ENCODE results near the gene TAGLN. TPM values are rescaled to one million over a fixed set of nuclear protein-coding genes. Genes with fewer than 3 reads are reported as not detected.

TAGLN gene
- total RNA-seq, 2 donors from 2014 or later, result 124 to 372 TPM

DNA sequence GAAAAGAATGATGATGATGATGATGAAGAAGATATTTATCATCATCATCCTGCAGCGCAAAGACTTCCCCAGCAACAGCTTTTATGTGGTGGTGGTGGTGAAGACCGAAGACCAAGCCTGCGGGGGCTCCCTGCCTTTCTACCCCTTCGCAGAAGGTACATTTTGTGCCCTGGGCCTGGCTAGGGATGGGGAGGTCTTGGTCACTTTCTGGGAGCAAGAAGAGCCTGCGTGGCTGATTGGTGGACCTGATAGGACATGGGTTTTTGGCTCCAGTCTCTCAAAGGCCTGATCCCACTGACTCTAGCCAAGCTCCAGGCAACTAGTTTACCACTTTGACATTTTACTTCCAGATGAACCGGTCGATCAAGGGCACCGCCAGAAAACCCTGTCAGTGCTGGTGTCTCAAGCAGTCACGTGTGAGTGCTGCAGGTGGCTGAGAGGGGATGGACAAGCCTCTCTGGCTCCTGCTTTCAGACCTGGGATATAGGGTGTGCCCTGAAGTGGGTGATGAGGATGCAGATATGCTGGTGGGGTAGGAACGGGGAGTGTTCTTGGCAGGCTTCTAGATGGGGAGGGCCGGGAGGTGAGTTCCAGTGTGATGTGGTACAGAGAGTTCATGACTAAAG is 15.3 kb upstream of the TAGLN start:
- intact Hi-C loops (cut with DNase I), result no loop called here
- 62 to 67% methylated on average over 9 to 11 of the region's 11 CpGs for WGBS, 2 donors
- TF ChIP-seq POLR2A (IDR thresholded peaks at IDR 0.05), result no peak
- TF ChIP-seq, protein P1, sequence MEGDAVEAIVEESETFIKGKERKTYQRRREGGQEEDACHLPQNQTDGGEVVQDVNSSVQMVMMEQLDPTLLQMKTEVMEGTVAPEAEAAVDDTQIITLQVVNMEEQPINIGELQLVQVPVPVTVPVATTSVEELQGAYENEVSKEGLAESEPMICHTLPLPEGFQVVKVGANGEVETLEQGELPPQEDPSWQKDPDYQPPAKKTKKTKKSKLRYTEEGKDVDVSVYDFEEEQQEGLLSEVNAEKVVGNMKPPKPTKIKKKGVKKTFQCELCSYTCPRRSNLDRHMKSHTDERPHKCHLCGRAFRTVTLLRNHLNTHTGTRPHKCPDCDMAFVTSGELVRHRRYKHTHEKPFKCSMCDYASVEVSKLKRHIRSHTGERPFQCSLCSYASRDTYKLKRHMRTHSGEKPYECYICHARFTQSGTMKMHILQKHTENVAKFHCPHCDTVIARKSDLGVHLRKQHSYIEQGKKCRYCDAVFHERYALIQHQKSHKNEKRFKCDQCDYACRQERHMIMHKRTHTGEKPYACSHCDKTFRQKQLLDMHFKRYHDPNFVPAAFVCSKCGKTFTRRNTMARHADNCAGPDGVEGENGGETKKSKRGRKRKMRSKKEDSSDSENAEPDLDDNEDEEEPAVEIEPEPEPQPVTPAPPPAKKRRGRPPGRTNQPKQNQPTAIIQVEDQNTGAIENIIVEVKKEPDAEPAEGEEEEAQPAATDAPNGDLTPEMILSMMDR (IDR thresholded peaks at IDR 0.05), result no peak
- H3K9me3 ChIP-seq, result no peaks in the 10 kb centered on the region
- H3K4me1 ChIP-seq, result peaks cover 85% of the 10 kb centered on the region
- peaks cover 0 to 3% of the 10 kb centered on the region in 2 donors for H3K36me3 ChIP-seq (replicated peaks in 1 of 2; ENCODE audit: insufficient read depth in 1 of 2, low read depth in 2 of 2)
- H3K4me3 ChIP-seq, result no peak overlapping the region
- ATAC-seq (no peak), DNase-seq (peak in 3 of 4 donors; percentile 25 to 62 (median 55))
- peak overlapping the region in 3 of 4 donors; percentile 50 to 81 (median 55) for H3K27ac ChIP-seq
- no peaks in the 10 kb centered on the region for H3K27me3 ChIP-seq

DNA sequence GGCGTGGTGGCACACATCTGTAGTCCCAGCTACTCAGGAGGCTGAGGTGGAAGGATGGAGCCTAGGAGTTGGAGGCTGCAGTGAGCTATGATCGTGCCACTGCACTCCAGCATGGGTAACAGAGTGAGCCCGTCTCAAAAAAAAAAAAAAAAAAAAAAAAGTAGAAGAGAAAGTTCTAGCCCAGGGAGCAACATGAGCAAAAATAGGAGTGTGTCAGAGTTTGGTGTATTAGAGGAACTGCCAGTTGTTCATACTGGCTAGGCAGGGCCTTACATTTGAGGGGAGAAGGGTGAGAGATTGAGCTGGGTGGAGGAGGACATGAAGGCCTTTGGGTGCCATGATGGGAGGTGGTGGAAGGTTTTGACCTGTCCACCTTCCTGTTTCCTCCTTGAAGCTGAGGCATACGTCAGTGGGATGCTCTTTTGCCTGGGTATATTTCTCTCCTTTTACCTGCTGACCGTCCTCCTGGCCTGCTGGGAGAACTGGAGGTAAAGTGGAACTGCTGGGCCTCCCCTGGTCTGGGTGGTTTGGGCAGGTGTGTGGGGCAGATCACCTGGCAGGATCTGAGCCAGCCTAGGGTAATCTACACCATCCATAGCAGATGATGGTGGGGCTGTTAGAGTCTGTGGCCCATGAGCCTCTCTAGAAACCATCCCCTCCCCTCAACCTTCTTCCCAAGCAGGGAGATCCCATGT is 13.3 kb upstream of the TAGLN start:
- peak overlapping the region in 3 of 4 donors; percentile 46 to 81 (median 50) for H3K27ac ChIP-seq
- peaks cover 68% of the 10 kb centered on the region for H3K4me1 ChIP-seq
- TF ChIP-seq, protein P1 (IDR thresholded peaks at IDR 0.05), result no peak
- TF ChIP-seq POLR2A (IDR thresholded peaks at IDR 0.05), result no peak
- peak in 2 of 4 donors; percentile 4 to 27 for DNase-seq
- no peak overlapping the region for H3K4me3 ChIP-seq
- no peak for ATAC-seq
- WGBS, 2 donors, result 61 to 85% methylated on average over 5 of the region's 5 CpGs
- peaks cover 0 to 18% of the 10 kb centered on the region in 2 donors for H3K36me3 ChIP-seq (replicated peaks in 1 of 2; ENCODE audit: insufficient read depth in 1 of 2, low read depth in 2 of 2)
- no peaks in the 10 kb centered on the region for H3K9me3 ChIP-seq
- H3K27me3 ChIP-seq, result no peaks in the 10 kb centered on the region
- intact Hi-C loops (cut with DNase I), result no loop called here

DNA sequence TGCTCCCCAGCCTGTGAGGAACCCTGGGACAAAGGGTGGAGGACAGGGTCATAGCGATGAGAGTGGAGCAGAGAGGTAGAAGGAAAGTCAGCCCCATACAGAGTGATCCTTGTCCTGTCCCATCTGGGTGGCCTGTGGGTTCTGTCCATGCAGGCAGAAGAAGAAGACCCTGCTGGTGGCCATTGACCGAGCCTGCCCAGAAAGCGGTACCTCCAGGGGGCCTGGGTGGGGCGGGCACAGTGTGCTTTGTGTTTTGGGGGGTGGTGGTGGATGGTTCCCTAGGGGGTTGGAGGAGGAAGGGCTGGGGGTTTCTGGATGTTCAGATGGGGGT is 12.8 kb upstream of the TAGLN start:
- intact Hi-C loops (cut with DNase I), result no loop called here
- DNase-seq (peak in 2 of 4 donors; percentile 3 to 10), ATAC-seq (no peak)
- no peaks in the 10 kb centered on the region for H3K9me3 ChIP-seq
- H3K36me3 ChIP-seq (replicated peaks in 1 of 2; ENCODE audit: insufficient read depth in 1 of 2, low read depth in 2 of 2), result peaks cover 0 to 18% of the 10 kb centered on the region in 2 donors
- H3K27ac ChIP-seq, result peak overlapping the region in 2 of 4 donors; percentile 46 to 81
- WGBS, 2 donors, result 94% methylated on average over 4 of the region's 4 CpGs
- no peak overlapping the region for H3K4me3 ChIP-seq
- TF ChIP-seq, protein P1 (IDR thresholded peaks at IDR 0.05), result no peak
- no peak for TF ChIP-seq POLR2A (IDR thresholded peaks at IDR 0.05)
- H3K4me1 ChIP-seq, result peaks cover 63% of the 10 kb centered on the region
- H3K27me3 ChIP-seq, result no peaks in the 10 kb centered on the region

DNA sequence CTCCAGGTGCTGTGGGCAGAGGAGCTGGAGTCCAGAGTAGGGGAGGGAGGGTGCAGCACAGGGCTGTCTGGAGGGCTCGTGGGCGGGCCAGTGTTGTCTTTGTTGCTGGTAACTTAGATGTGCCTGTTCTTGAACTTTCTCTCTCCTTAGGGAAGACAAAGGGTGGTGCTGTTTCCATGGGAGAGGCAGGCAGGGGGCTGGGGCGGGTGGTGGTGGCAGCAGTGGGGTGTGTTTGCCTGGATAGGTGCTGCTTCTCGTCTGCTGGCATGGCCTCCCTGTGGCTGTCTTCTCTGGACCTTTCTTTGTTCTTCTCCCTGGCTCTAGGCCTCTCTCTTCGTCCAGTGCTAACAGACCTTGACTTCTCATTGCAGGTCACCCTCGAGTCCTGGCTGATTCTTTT is 12.2 kb upstream of the TAGLN start:
- WGBS, 2 donors, result 38 to 74% methylated on average over 6 of the region's 6 CpGs
- no peak for TF ChIP-seq POLR2A (IDR thresholded peaks at IDR 0.05)
- TF ChIP-seq, protein P1 (IDR thresholded peaks at IDR 0.05), result no peak
- H3K36me3 ChIP-seq (replicated peaks in 1 of 2; ENCODE audit: insufficient read depth in 1 of 2, low read depth in 2 of 2), result peaks cover 0 to 21% of the 10 kb centered on the region in 2 donors
- H3K27me3 ChIP-seq, result no peaks in the 10 kb centered on the region
- peak overlapping the region in 3 of 4 donors; percentile 19 to 81 (median 34) for H3K27ac ChIP-seq
- DNase-seq (peak in 3 of 4 donors; percentile 2 to 11 (median 7)), ATAC-seq (no peak)
- intact Hi-C loops (cut with DNase I), result no loop called here
- no peak overlapping the region for H3K4me3 ChIP-seq
- peaks cover 57% of the 10 kb centered on the region for H3K4me1 ChIP-seq
- H3K9me3 ChIP-seq, result no peaks in the 10 kb centered on the region
